ENCODE data around the gene LYZL2. TPM values are rescaled to one million over a fixed set of nuclear protein-coding genes. Genes with fewer than 3 reads are reported as not detected.

Gene LYZL2
- total and polyA plus RNA-seq, 8 donors = not detected

GRCh38 chr10:30565449-30565848 lies 64.1 kb downstream of the LYZL2 start:
- Histone ChIP-seq H3K36me3 (no peaks in the 10 kb centered on the region), H3K4me1 (no peaks in the 10 kb centered on the region), H3K4me3 (no peak overlapping the region), H3K9me3 (peaks cover 0 to 2% of the 10 kb centered on the region in 2 donors), H3K27ac (no peak overlapping the region), H3K27me3 (no peaks in the 10 kb centered on the region)
- ATAC-seq = no peak
- TF ChIP-seq CTCF (IDR thresholded peaks at IDR 0.05) = no peak
- no peak for DNase-seq
- intact Hi-C loops (cut with DNase I) = no loop called here

- no peak for DNase-seq
- H3K36me3 ChIP-seq = no peaks in the 10 kb centered on the region
- TF ChIP-seq CTCF (IDR thresholded peaks at IDR 0.05) = no peak
- no peak for ATAC-seq
- H3K27me3 ChIP-seq = no peaks in the 10 kb centered on the region
- H3K4me1 ChIP-seq = peaks cover 0 to 20% of the 10 kb centered on the region in 2 donors
- H3K4me3 ChIP-seq = no peak overlapping the region
- intact Hi-C loops (cut with DNase I) = no loop called here
- no peak overlapping the region for H3K27ac ChIP-seq
- no peaks in the 10 kb centered on the region for H3K9me3 ChIP-seq
Observed at GRCh38 chr10:30562787-30563186, 66.8 kb downstream of the LYZL2 start.

Other genes with a start within 250 kb of the LYZL2 start
- 10 to 100 TPM; 25.2 to 57.3 TPM for gene MAP3K8, start 195.6 kb downstream of the LYZL2 start, total RNA-seq
- gene MAP3K8, start 195.6 kb downstream of the LYZL2 start, polyA plus RNA-seq (ENCODE audit: insufficient read length in 6 of 6) = 10 to 100 TPM in 5 of 6 donors, 1 to 10 TPM in 1; 8.2 to 12.7 (median 12.0) TPM